NCI-H748 (cell line): ENCODE results near the gene PET100.

ENCODE experiments used
- DNase-seq: peaks from one replicate; lab custom pipeline; 2025; ENCODE audit not compliant: unreplicated experiment; lab: John Stamatoyannopoulos, UW

PET100 gene

GRCh38 chr19:7677669-7678311 lies 48.2 kb downstream of the PET100 start:
- DNase-seq: no peak

GRCh38 chr19:7678971-7679751 lies 49.6 kb downstream of the PET100 start:
- DNase-seq: peak; percentile 14

- no peak for DNase-seq
Observed at GRCh38 chr19:7679771-7680605, 50.4 kb downstream of the PET100 start.

- DNase-seq: peak; percentile 82
Observed at GRCh38 chr19:7680606-7681339, 51.2 kb downstream of the PET100 start, which contains the start of gene TRAPPC5. Gene TRAPPC5, plus strand, starts transcription at chr19:7680833. Its CDS starts 1,421 bp downstream, at chr19:7682254.
